Measurements from ENCODE around the gene ACTL7A. TPM values are rescaled to one million over a fixed set of nuclear protein-coding genes. Genes with fewer than 3 reads are reported as not detected.
A peak's percentile ranks its signal among the peaks of the same experiment; 100 is the strongest.
"Not testable (repeated sequence)": the region's sequence is repeated elsewhere in the genome, so short reads cannot be mapped to it uniquely, and the experiment has no call there.

ACTL7A gene
- total RNA-seq, 1 donor = not detected

GRCh38 chr9:108894225-108894997, 32.3 kb downstream of the ACTL7A start:
- no peak overlapping the region for H3K4me3 ChIP-seq (ENCODE audit: low read depth, low read length)
- no peak for DNase-seq (ENCODE audit: low read depth)
- no peak for TF ChIP-seq CTCF (IDR thresholded peaks at IDR 0.05; ENCODE audit: insufficient read depth, low read depth, low read length)

GRCh38 chr9:108897324-108898096, 35.4 kb downstream of the ACTL7A start:
- H3K4me3 ChIP-seq (ENCODE audit: low read depth, low read length) = no peak overlapping the region
- no peak for DNase-seq (ENCODE audit: low read depth)
- TF ChIP-seq CTCF (IDR thresholded peaks at IDR 0.05; ENCODE audit: insufficient read depth, low read depth, low read length) = no peak

- not testable (repeated sequence) for DNase-seq (ENCODE audit: low read depth)
Observed at GRCh38 chr9:108899023-108899695, 37.1 kb downstream of the ACTL7A start.

GRCh38 chr9:108900176-108900575, 38.1 kb downstream of the ACTL7A start:
- no peak overlapping the region for H3K4me3 ChIP-seq (ENCODE audit: low read depth, low read length)
- TF ChIP-seq CTCF (IDR thresholded peaks at IDR 0.05; ENCODE audit: insufficient read depth, low read depth, low read length) = no peak
- DNase-seq (ENCODE audit: low read depth) = no peak

More at GRCh38 chr9:108899023-108899695, 37.1 kb downstream of the ACTL7A start:
- not testable (repeated sequence) for H3K4me3 ChIP-seq (ENCODE audit: low read depth, low read length)

- no peak for TF ChIP-seq CTCF (IDR thresholded peaks at IDR 0.05; ENCODE audit: insufficient read depth, low read depth, low read length)
- H3K4me3 ChIP-seq (ENCODE audit: low read depth, low read length) = no peak overlapping the region
- DNase-seq (ENCODE audit: low read depth) = peak; percentile 23
Observed at GRCh38 chr9:108903420-108904103, 41.5 kb downstream of the ACTL7A start.

GRCh38 chr9:108904161-108904560, 42.1 kb downstream of the ACTL7A start:
- no peak for DNase-seq (ENCODE audit: low read depth)
- no peak overlapping the region for H3K4me3 ChIP-seq (ENCODE audit: low read depth, low read length)
- TF ChIP-seq CTCF (IDR thresholded peaks at IDR 0.05; ENCODE audit: insufficient read depth, low read depth, low read length) = no peak

Data from fibroblast of villous mesenchyme (primary cell).